Ramos (cell line): ENCODE data around the gene HIGD1C.
"Not testable (repeated sequence)": the region's sequence is repeated elsewhere in the genome, so short reads cannot be mapped to it uniquely, and the experiment has no call there.

ENCODE experiments used
- in situ Hi-C: fragments of 300-500 bp; cut with MboI; formaldehyde crosslinking; loops from one replicate; pipeline ENCODE4 v1.14.3; 2022; ENCODE audit warnings: low sequenced_read_pairs; ENCODE audit not compliant: unreplicated experiment

HIGD1C gene

GRCh38 chr12:50952510-50952909 lies at the start of gene HIGD1C:
TSS of gene HIGD1C (plus strand) at chr12:50952544. CDS start at chr12:50953999, 1,455 bp downstream.
- in situ Hi-C loops, result no loop called here

DNA sequence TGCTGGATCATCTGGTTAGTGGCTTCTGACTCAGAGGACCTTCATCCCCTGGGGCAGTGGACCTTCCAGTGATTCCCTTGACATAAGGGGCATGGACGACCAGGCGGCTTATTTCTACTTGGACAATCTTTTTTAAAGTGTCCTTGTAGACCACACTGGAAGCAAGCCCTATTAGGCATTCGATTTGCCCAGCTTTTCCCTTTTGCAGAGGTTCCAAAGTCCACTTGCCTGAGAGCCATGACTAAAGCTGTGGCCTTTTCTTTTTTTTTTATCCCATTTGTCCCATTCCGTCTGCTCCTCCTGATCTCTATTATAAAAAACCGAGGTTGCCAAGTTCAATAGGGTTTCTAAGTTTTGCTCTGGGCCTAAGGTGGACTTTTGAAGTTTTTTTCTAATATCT lies 43.9 kb upstream of the HIGD1C start:
- in situ Hi-C loops, result not testable (repeated sequence)

- in situ Hi-C loops, result not testable (repeated sequence)
These were observed 40.0 kb upstream of the HIGD1C start for GRCh38 chr12:50912361-50912760.

- in situ Hi-C loops, result no loop called here
These were observed 39.1 kb upstream of the HIGD1C start for GRCh38 chr12:50913224-50913623.

GRCh38 chr12:50914872-50915484 lies 37.4 kb upstream of the HIGD1C start:
- in situ Hi-C loops, result no loop called here

- in situ Hi-C loops, result no loop called here
These were observed 36.1 kb upstream of the HIGD1C start for GRCh38 chr12:50916292-50916691.

GRCh38 chr12:50918584-50919316 lies 33.6 kb upstream of the HIGD1C start:
- in situ Hi-C loops, result no loop called here

DNA sequence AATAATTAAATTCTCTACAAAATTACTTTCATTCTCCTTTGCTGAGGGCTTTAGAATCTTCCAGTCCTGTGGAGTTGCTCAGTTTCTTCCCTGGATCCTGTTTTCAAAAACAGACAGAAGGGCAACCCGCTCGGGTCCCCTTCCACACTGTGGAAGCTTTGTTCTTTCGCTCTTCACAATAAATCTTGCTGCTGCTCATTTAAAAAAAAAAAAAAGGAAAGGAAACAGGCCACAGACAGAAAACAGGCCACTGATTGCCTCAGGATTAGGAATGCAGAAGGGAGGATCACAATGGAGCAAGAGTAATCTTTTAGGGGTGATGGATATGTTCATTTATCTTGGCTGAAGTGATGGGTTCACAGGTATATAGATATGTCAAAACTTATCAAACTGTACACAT lies 29.5 kb upstream of the HIGD1C start:
- in situ Hi-C loops, result no loop called here

- in situ Hi-C loops, result no loop called here
These were observed 28.8 kb upstream of the HIGD1C start for GRCh38 chr12:50923361-50924130.

DNA sequence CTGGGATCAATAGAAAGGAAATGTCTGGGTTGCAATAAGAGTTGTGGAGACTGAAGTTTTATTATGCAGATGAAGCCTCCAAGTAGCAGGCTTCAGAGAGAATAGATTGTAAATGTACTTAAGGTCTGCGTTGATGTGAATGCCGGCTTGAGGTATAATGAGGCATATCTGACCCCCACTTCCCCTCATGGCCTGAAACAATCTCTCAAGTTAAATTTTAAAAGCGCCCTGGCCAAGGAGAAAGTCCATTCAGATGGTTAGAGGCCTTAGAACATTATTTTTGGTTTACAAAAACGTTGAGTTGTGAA lies 28.3 kb upstream of the HIGD1C start:
- in situ Hi-C loops, result no loop called here

- in situ Hi-C loops, result no loop called here
These were observed 27.7 kb upstream of the HIGD1C start for GRCh38 chr12:50924439-50925341.

GRCh38 chr12:50925342-50925651 lies 27.0 kb upstream of the HIGD1C start:
- in situ Hi-C loops, result no loop called here

GRCh38 chr12:50925920-50926319 lies 26.4 kb upstream of the HIGD1C start:
- in situ Hi-C loops, result no loop called here

DNA sequence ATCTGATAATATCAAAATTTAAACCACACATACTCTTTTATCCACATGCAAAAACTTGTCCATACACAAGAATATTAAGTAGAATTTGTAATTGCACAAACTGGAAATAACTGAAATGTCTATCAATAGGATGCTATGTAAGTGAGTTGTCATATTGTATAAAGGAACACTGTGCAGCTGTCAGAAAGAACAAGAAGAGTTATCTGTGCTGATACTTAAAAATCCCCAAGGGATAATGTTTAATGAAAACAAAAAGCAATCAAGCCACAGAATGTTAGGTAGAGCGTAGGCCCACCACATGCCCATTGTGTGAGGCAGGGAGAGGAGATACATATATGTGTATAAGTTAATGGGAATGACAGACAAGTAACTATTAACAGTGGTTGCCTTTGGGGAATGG lies 25.9 kb upstream of the HIGD1C start:
- in situ Hi-C loops, result no loop called here

DNA sequence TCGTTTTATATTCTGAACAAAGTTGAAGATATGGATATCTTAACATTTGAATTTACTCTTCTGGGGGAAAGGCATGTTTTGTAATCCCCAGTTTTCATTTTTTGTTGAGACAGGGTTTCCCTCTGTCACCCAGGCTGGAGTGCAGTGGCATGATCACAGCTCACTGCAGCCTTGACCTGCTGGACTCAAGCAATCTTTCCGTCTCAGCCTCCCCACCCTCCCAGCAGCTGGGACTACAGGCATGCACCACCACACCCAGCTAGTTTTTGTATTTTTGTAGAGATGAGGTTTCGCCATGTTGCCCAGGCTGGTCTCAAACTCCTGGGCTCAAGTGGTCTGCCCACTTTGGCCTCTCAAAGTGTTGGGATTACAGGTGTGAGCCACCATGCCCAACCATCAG lies 25.4 kb upstream of the HIGD1C start:
- in situ Hi-C loops, result not testable (repeated sequence)

DNA sequence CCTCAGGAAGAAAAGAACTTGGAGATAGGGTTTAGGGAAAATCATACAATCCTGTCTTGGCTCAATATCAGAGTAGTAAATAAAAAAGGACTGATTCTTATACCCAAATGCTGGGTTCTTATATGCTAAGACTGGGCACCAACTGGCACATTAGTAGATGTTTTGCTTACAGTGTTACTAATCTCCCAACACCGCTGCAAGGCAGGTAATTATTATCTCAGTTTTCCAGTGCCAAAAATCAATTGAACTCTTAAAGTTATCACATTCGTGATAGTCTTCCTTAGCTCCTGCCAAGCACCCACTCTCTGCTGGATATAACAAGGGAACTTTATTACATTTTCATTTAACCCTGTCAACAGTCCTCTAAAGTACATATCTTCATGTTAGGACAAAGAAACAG lies 25.0 kb upstream of the HIGD1C start:
- in situ Hi-C loops, result no loop called here

DNA sequence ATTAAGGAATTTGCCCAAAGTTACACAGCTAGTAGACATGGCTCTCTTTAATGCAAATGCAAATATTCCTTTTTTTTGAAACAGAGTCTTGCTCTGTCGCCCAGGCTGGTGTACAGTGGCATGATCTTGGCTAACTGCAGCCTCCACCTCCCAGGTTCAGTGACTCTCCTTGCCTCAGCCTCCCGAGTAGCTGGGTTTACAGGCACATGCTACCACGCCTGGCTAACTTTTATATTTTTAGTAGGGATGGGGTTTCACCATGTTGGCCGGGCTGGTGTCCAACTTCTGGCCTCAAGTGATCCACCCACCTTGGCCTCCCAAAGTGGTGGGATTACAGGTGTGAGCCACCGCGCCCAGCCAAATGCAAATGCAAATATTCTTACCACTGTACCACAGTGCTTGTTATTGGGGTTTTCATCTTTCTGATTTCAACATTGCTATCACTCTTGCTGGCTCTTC lies 24.5 kb upstream of the HIGD1C start:
- in situ Hi-C loops, result no loop called here

- in situ Hi-C loops, result no loop called here
These were observed 24.0 kb upstream of the HIGD1C start for GRCh38 chr12:50928392-50928791.

DNA sequence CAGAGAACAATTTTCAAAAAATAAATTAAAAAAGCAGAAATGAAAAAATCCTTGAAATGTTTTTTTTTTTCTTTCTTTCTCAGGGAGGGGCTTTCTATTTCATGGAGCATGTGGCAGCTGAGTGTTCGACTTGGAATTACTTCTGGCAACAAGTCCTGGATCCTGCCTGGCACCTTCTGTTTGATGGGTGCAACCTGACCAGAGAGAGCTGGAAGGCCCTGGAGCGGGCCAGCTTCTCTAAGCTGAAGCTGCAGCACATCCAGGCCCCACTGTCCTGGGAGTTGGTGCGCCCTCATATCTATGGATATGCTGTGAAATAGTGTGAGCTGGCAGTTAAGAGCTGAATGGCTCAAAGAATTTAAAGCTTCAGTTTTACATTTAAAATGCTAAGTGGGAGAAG lies 22.5 kb upstream of the HIGD1C start:
- in situ Hi-C loops, result no loop called here

DNA sequence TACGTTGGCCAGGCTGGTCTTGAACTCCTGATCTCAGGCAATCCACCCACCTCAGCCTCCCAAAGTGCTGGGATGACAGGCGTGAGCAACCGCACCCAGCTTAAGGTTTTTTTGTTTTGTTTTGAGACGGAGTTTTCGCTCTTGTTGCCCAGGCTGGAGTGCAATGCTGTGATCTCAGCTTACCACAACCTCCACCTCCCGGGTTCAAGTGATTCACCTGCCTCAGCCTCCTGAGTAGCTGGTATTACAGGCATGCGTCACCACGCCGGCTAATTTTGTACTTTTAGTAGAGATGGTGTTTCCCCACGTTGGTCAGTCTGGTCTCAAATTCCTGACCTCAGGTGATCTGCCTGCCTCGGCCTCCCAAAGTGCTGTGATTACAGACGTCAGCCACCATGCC lies 21.9 kb upstream of the HIGD1C start:
- in situ Hi-C loops, result not testable (repeated sequence)
